GM18526 (cell line): ENCODE data around the gene FRAS1.

ENCODE experiments used
- POLR2A ChIP-seq: IDR thresholded peaks from 3 replicates; pipeline ENCODE4 v1.6.1; 2011; ENCODE audit not compliant: insufficient read length; ENCODE audit errors: extremely low read depth

FRAS1 gene

GRCh38 chr4:78483811-78484210 is 426.7 kb downstream of the FRAS1 start:
- TF ChIP-seq POLR2A, result no peak

GRCh38 chr4:78484574-78484973 is 427.5 kb downstream of the FRAS1 start:
- TF ChIP-seq POLR2A, result no peak

- no peak for TF ChIP-seq POLR2A
Observed at GRCh38 chr4:78493731-78494130, 436.6 kb downstream of the FRAS1 start.

GRCh38 chr4:78496021-78496643 is 439.0 kb downstream of the FRAS1 start:
- TF ChIP-seq POLR2A, result no peak

GRCh38 chr4:78509043-78509442 is 451.9 kb downstream of the FRAS1 start:
- TF ChIP-seq POLR2A, result no peak

- no peak for TF ChIP-seq POLR2A
Observed at GRCh38 chr4:78510108-78510507, 453.0 kb downstream of the FRAS1 start.

GRCh38 chr4:78510681-78511080 is 453.6 kb downstream of the FRAS1 start:
- no peak for TF ChIP-seq POLR2A

GRCh38 chr4:78512357-78512920 is 455.3 kb downstream of the FRAS1 start:
- TF ChIP-seq POLR2A, result no peak

GRCh38 chr4:78513411-78513975 is 456.4 kb downstream of the FRAS1 start:
- no peak for TF ChIP-seq POLR2A

GRCh38 chr4:78517050-78517652 is 460.0 kb downstream of the FRAS1 start:
- TF ChIP-seq POLR2A, result no peak

- TF ChIP-seq POLR2A, result no peak
Observed at GRCh38 chr4:78518561-78518960, 461.4 kb downstream of the FRAS1 start.

GRCh38 chr4:78519962-78520361 is 462.8 kb downstream of the FRAS1 start:
- TF ChIP-seq POLR2A, result no peak

GRCh38 chr4:78520808-78521226 is 463.7 kb downstream of the FRAS1 start:
- TF ChIP-seq POLR2A, result no peak

- TF ChIP-seq POLR2A, result no peak
Observed at GRCh38 chr4:78524009-78524408, 466.9 kb downstream of the FRAS1 start.

- TF ChIP-seq POLR2A, result no peak
Observed at GRCh38 chr4:78525559-78525958, 468.4 kb downstream of the FRAS1 start.

- TF ChIP-seq POLR2A, result no peak
Observed at GRCh38 chr4:78527103-78527502, 470.0 kb downstream of the FRAS1 start.
